SU-DHL-6 (cell line): ENCODE measurements around the gene CASQ2.

Experiments
- H2AFZ ChIP-seq: fragments of 200-600 bp; sonication (generic); 2 replicates; pipeline ENCODE4 v1.6.1; 2014; ENCODE audit warnings: low read depth, mild to moderate bottlenecking, moderate library complexity, mixed read lengths, antibody characterized with exemption, low read length; ENCODE audit not compliant: severe bottlenecking
- H3F3A ChIP-seq: fragments of 200-600 bp; shearing (Covaris generic); 2 replicates; pipeline ENCODE4 v1.6.0; 2016; ENCODE audit warnings: antibody characterized with exemption, mild to moderate bottlenecking; ENCODE audit not compliant: insufficient read depth
- H3K27ac ChIP-seq: fragments of 200-600 bp; sonication (generic); 2 replicates; pipeline ENCODE4 v1.5.1; 2016; ENCODE audit warnings: low read depth, mild to moderate bottlenecking, low read length, moderate library complexity, mixed read lengths
- H3K27me3 ChIP-seq: fragments of 200-600 bp; sonication (generic), shearing (Covaris generic); 2 replicates; pipeline ENCODE4 v1.6.0; 2014; ENCODE audit warnings: mild to moderate bottlenecking, low read length
- H3K36me3 ChIP-seq: fragments of 200-600 bp; sonication (generic); 2 replicates; pipeline ENCODE4 v1.6.1; 2014; ENCODE audit warnings: mild to moderate bottlenecking, low read length, mixed read lengths
- H3K4me2 ChIP-seq: fragments of 300-600, 200-600 bp; shearing (Covaris generic), sonication (generic); 2 replicates; pipeline ENCODE4 v1.6.0; 2014; ENCODE audit warnings: low read length, low read depth, mild to moderate bottlenecking; ENCODE audit not compliant: poor library complexity, severe bottlenecking
- H3K4me3 ChIP-seq: fragments of 200-600 bp; sonication (generic); 2 replicates; pipeline ENCODE4 v1.5.1; 2014; ENCODE audit warnings: antibody characterized with exemption, low read length, mild to moderate bottlenecking, mixed read lengths; ENCODE audit not compliant: insufficient read depth, poor library complexity, severe bottlenecking
- H3K79me2 ChIP-seq: fragments of 200-600 bp; sonication (generic); 2 replicates; pipeline ENCODE4 v1.6.1; 2014; ENCODE audit warnings: mild to moderate bottlenecking, low read length, moderate library complexity; ENCODE audit not compliant: insufficient read depth
- H3K9ac ChIP-seq: fragments of 200-600 bp; sonication (generic); 2 replicates; pipeline ENCODE4 v1.7.0; 2014; ENCODE audit warnings: mild to moderate bottlenecking, low read length
- H3K9me2 ChIP-seq: fragments of 200-600 bp; sonication (generic); replicated peaks from 2 replicates; pipeline ENCODE4 v1.6.1; 2014; ENCODE audit warnings: low read length; ENCODE audit not compliant: insufficient read depth
- H3K9me3 ChIP-seq: fragments of 200-600 bp; sonication (generic); 2 replicates; pipeline ENCODE4 v1.6.1; 2014; ENCODE audit warnings: low read length, mixed read lengths; ENCODE audit not compliant: insufficient read depth
- H4K20me1 ChIP-seq: fragments of 200-600 bp; sonication (generic); 2 replicates; pipeline ENCODE4 v1.6.1; 2014; ENCODE audit warnings: low read depth, mild to moderate bottlenecking, antibody characterized with exemption, low read length, moderate library complexity, mixed read lengths
- EZH2phosphoT487 ChIP-seq: fragments of 200-600 bp; sonication (generic), shearing (Covaris generic); conservative IDR thresholded peaks from 2 replicates; pipeline ENCODE4 v1.6.1; 2018; ENCODE audit warnings: mild to moderate bottlenecking, antibody characterized with exemption, low read length, moderate library complexity, mixed read lengths
- TF ChIP-seq, protein P1 (sequence below): fragments of 200-600 bp; sonication (generic); IDR thresholded peaks from one replicate; pipeline ENCODE4 v1.5.1; 2017; ENCODE audit warnings: antibody characterized with exemption, mild to moderate bottlenecking, low read length, moderate library complexity; ENCODE audit not compliant: insufficient read depth, poor library complexity, severe bottlenecking

Gene CASQ2

DNA sequence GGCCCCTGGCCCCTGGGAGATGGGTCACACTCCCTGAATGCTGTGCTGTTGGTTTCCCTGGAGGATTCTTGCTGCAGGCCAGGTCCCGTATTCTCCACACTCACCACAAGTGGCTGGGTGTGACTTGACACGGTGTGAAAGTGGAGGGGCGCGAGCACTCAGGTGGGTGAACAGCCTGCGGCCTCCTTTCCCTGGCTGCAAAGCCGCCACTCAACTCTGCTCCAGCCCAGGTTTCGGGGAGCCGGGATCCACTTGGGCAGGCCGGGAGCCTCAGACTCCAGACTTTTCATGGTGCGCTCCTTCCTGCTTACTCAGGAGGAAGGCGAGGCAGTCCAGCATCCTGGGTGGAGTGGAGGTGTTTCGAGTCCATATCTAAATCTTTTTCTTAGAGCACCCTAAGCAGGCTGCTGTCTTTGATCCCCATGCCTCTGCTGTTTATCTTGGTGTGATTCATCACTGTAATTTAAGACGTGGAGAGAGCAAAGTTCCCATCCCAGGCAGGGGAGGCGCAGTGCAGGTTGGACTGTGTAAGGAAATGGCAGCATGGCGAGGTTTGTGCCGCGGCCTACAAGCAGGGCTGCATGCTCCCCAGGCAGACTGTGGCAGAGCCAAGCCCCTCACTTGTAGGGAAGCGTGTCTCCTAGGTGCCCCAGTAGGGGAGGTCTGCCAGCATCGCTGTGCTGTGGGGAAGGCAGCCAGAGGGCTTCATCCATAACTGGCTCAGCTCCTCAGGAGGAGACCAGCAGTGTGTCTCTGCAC, 97.2 kb downstream of the CASQ2 start:
- Histone ChIP-seq H3K4me3 (no peak overlapping the region), H3K9me3 (no peaks in the 10 kb centered on the region), H3K27ac (no peak overlapping the region), H3K27me3 (no peaks in the 10 kb centered on the region), H3K9ac (no peak overlapping the region), H3K79me2 (no peaks in the 10 kb centered on the region), H3F3A (no peaks in the 10 kb centered on the region), H4K20me1 (no peaks in the 10 kb centered on the region), H3K4me2 (no peak overlapping the region), H2AFZ (no peak overlapping the region), H3K9me2 (no peaks in the 10 kb centered on the region), H3K36me3 (no peaks in the 10 kb centered on the region)
- no peak for TF ChIP-seq EZH2phosphoT487
- TF ChIP-seq, protein P1, sequence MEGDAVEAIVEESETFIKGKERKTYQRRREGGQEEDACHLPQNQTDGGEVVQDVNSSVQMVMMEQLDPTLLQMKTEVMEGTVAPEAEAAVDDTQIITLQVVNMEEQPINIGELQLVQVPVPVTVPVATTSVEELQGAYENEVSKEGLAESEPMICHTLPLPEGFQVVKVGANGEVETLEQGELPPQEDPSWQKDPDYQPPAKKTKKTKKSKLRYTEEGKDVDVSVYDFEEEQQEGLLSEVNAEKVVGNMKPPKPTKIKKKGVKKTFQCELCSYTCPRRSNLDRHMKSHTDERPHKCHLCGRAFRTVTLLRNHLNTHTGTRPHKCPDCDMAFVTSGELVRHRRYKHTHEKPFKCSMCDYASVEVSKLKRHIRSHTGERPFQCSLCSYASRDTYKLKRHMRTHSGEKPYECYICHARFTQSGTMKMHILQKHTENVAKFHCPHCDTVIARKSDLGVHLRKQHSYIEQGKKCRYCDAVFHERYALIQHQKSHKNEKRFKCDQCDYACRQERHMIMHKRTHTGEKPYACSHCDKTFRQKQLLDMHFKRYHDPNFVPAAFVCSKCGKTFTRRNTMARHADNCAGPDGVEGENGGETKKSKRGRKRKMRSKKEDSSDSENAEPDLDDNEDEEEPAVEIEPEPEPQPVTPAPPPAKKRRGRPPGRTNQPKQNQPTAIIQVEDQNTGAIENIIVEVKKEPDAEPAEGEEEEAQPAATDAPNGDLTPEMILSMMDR = no peak

DNA sequence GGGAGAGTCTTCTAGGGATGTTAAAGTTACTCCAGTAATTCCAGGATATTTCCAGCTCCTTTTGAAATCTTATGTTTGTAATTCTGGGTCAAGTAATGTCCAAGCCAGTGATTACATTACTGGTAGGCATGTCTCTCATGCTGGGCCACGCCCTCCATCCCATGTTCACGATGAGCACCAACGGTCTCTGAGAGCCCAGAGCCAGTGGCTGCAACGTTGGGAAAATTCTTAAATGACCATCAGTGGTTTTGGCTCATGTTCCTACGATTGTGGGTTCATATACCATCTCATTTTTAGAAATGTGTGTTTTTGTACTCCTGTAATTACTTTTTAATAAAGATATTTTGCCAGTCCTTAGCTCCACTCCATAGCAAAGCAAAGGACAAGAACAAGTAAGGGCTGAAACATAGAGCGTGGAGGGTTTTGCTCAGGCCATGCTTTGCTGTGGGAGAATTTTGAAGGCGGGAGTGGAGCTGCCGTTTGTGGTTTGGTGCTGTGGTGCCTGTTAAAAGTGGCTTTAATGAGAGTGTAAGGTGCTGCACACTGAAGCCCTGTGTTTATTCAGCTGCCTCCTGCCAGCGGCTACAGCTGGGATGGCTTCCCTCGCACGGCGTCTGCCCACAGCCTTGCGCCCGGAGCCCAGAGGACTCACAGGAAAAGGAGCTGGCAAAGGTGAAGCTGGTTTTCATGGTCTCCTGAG, 97.9 kb downstream of the CASQ2 start:
- H3K27me3 ChIP-seq = no peaks in the 10 kb centered on the region
- H3K9me2 ChIP-seq = no peaks in the 10 kb centered on the region
- H2AFZ ChIP-seq = no peak overlapping the region
- no peak for TF ChIP-seq EZH2phosphoT487
- TF ChIP-seq, protein P1 = no peak
- no peaks in the 10 kb centered on the region for H3K9me3 ChIP-seq
- no peaks in the 10 kb centered on the region for H3K36me3 ChIP-seq
- no peak overlapping the region for H3K4me3 ChIP-seq
- H3F3A ChIP-seq = no peaks in the 10 kb centered on the region
- no peaks in the 10 kb centered on the region for H3K79me2 ChIP-seq
- no peak overlapping the region for H3K9ac ChIP-seq
- H3K4me2 ChIP-seq = no peak overlapping the region
- no peak overlapping the region for H3K27ac ChIP-seq
- H4K20me1 ChIP-seq = no peaks in the 10 kb centered on the region

DNA sequence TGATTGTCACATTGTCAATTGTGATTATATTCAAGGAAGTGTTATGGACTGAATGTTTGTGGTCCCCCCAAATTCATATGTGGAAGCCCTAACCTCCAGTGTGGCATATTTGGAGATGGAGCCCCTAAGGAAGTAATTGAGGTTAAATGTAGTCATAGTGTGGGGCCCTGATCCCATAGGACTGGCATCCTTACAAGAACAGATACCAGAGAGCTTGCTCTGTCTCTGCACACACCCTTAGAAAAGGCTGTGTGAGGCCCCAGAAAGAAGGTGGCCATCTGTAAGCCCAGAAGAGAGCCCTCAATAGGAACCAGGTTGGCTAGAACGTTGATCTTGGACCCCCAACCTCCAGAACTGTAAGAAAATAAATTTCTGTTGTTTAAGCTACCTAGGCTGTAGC, 98.6 kb downstream of the CASQ2 start:
- TF ChIP-seq EZH2phosphoT487 = no peak
- TF ChIP-seq, protein P1 = no peak
- Histone ChIP-seq H3K36me3 (no peaks in the 10 kb centered on the region), H3F3A (no peaks in the 10 kb centered on the region), H2AFZ (no peak overlapping the region), H3K4me3 (no peak overlapping the region), H3K4me2 (no peak overlapping the region), H3K27ac (no peak overlapping the region), H3K9me2 (no peaks in the 10 kb centered on the region), H3K9me3 (no peaks in the 10 kb centered on the region), H3K9ac (no peak overlapping the region), H3K27me3 (no peaks in the 10 kb centered on the region), H3K79me2 (no peaks in the 10 kb centered on the region), H4K20me1 (no peaks in the 10 kb centered on the region)
